HG03457 (cell line): ENCODE data around the gene RSPH6A.
"Not testable (repeated sequence)": the region's sequence is repeated elsewhere in the genome, so short reads cannot be mapped to it uniquely, and the experiment has no call there.

Source experiments
- ATAC-seq: cut with Tn5 transposase; IDR thresholded peaks from one replicate; pipeline ENCODE4 v1.9.1; 2021; ENCODE audit warnings: moderate number of reproducible peaks; ENCODE audit not compliant: unreplicated experiment

The RSPH6A gene

GRCh38 chr19:45804140-45804958 is 10.8 kb downstream of the RSPH6A start:
- no peak for ATAC-seq

GRCh38 chr19:45801603-45802175 is 13.4 kb downstream of the RSPH6A start:
- no peak for ATAC-seq

- no peak for ATAC-seq
These were observed 15.0 kb downstream of the RSPH6A start for GRCh38 chr19:45800070-45800553.

- not testable (repeated sequence) for ATAC-seq
These were observed 15.6 kb downstream of the RSPH6A start for GRCh38 chr19:45799541-45799940.

DNA sequence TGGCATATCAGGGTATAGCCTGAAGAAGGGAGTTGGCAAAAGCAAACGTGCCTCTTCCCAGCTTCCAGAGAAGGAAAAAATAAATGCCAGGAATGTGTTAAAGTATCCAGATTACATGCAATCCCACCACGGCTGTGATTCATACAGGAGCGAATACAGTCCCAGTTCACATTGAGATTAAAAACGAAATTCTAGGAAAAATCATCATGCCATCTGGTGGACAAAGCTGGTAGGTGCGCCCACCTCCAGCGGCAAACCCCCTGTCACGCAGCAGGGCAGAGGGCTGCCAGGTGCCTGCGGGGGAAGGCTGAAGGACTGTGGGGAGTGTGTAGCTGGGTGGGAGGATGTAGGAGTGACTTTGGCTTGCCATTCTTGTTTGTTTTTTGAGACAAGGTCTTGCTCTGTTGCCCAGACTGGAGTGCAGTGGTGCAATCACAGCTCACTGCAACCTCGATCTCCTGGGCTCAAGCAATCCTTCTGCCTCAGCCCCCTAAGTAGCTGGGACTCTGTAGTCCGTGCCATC is 16.1 kb downstream of the RSPH6A start:
- no peak for ATAC-seq

DNA sequence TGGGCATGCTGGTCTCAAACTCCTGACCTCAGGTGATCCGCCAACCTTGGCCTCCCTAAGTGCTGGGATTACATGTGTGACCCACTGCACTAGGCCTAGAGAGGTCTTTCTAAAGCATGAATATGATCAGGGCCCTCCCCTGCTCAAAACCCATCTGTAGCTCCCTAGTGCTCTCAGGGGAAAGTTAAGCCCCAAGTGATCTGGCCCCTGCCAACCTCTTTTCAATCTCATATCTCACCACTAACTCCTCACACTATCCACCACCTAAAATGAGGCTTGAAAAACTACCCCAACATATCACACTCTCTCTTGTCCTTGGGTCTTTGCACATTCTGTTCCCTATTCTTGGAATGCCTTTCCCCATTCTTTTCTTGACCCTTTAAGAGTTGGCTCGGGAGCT is 20.5 kb downstream of the RSPH6A start:
- no peak for ATAC-seq

- ATAC-seq: no peak
These were observed 21.2 kb downstream of the RSPH6A start for GRCh38 chr19:45793876-45794275.

- ATAC-seq: no peak
These were observed 21.9 kb downstream of the RSPH6A start for GRCh38 chr19:45793178-45793564.

DNA sequence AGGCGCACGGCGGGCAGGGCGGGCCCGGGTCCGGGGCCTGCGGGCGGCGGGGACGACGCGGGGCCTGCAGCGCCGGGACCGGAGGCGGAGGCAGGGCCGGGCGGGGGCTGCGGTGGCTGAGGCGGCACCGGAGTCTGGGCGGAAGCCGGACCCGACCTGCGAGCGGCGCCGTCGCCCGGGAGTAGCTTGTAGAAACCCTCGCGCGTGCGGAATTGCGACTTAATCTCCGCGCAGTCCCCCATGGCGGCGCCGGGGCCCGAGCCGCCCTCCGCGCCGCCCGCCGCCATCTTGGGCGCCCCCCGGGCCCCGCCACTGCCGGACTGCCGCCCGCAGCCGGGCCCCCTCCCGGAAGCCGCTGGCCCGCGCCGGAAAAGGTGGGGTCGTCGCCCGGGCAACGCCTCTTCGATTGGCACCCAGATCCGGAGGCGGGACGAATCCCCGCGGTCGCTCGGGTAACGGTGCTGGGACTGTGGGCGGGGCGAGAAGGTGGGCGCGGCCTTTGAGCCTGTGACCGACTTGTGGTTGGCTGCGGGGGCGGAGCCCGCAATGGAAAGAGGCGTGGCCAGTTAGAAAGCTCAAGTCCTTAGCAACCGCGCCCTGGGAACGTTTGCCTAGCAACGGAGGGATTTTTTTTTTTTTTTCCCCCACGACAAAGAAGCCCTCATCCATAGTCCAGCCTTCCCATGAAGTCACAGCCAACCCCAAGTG is 22.5 kb downstream of the RSPH6A start, which contains the start of gene DMWD:
TSS of gene DMWD (minus strand) at position 376 of the 708 bp plus-strand sequence. CDS start at position 287, 89 bp downstream.
- peak; percentile 75 for ATAC-seq

- ATAC-seq: peak; percentile 19
These were observed 23.2 kb downstream of the RSPH6A start for GRCh38 chr19:45791744-45792469.

- no peak for ATAC-seq
These were observed 24.2 kb downstream of the RSPH6A start for GRCh38 chr19:45790942-45791341.

- ATAC-seq: no peak
These were observed 25.9 kb downstream of the RSPH6A start for GRCh38 chr19:45789035-45789786.

DNA sequence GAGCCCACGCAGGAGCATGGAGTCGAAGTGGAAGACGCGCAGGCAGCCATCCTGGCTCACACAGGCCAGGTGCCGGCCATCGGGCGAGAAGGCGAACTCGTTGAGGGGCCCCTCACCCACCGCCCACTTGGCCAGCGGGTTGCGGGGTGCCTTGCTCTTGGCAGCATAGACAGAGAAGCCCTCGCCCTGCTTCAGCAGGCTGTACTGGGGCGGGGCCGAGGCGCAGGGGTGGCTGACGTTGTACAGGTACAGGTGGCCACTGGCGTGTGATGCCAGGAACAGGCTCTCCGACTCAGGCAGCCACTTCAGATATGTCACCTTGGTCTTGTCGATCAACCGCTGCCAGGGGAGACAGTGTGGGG is 28.6 kb downstream of the RSPH6A start:
- no peak for ATAC-seq

DNA sequence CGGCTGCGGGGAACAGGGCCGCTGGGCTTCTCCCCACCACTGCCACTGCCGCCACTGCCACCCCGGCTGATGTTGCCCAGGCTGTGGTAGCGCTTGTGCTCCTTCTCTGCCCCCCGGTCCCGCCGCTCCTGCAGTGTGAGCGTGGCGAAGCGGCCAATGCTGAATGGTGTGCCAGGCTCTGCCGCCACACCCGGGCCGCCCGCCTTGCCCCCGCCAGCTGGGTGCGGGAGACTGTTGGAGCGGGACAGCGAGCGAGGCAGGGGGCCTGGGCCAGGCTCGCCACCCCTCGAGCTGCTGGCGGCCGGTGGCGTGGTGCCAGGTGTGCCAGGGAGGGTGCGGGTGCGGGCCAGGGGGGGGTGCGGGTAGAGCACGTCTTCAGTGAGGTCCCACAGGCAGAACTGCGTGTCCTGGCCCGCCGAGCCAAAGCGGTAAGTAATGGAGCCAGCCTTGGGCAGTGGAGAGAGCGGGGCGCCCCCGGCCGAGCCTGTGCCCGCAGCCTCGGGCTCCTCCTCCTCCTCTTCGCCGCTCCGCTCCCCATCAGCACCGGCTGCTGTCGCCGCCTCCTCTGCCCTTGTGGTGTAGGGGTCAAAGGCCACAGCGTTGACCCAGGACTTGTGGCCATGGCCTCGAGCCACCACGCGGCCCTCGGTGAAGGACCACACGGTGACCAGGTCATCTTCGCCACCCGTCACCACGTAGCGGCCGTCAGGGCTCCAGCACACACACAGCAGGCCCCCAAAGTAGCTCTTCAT is 29.2 kb downstream of the RSPH6A start:
- no peak for ATAC-seq

DNA sequence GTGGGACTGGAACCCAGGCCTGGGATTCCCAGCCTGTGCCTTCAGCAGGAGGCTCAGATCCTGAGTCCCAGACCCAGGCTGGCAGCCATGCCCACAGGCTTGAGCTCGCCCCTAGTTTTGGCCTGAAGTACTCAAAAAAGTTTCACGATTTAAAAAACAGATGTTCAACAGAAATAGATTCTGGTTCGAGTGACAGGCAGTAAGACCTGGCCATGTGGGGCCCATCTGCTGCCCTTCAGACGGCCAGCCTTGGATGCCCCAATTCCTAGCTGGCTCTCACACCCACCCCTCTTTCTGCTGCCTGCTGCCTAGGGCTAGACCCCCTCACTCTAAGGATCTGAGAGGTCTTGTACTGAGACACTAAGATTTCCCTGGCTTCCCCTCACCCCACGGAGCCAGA is 30.0 kb downstream of the RSPH6A start:
- ATAC-seq: no peak

- no peak for ATAC-seq
These were observed 31.0 kb downstream of the RSPH6A start for GRCh38 chr19:45784096-45784495.

GRCh38 chr19:45782820-45783785 is 32.0 kb downstream of the RSPH6A start:
- ATAC-seq: no peak

DNA sequence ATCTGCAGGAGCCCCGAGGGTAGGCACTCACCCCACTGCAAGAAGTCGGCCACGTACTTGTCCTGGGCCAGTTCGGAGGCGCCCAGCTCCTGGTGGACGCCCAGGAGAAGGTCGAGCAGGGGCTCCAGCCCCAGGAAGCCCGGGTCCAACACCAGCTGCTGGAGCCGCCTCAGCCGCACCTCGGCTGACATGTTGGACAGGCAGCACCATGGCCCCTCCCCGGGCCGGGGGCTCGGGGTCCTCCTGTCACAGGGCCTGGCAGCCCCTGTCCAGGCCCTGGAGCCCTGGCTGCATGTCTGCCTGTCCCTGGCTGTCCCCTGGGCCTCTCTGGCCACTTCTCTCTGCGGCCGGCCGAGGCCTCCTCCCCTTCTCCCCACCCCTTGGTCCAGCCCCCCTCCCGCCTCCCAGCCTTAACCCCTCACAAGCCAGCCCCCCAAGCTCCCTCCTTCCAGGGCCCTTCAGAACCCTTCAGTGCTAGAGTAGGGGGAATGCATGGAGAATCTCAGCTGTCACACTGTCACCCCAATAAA is 32.9 kb downstream of the RSPH6A start, which contains the start of gene DMPK:
TSS of gene DMPK (minus strand) at position 329 of the 530 bp plus-strand sequence. CDS start at position 191, 138 bp downstream.
- no peak for ATAC-seq
